ENCODE data around the gene RGS2. TPM values are rescaled to one million over a fixed set of nuclear protein-coding genes. Genes with fewer than 3 reads are reported as not detected.

Gene RGS2
- total and polyA plus RNA-seq, 9 of the 15 experiments (the other 6 are each of a cell fraction or from before 2014, with no cell fraction given), result 2.5 to 5.4 (median 3.8) TPM

DNA sequence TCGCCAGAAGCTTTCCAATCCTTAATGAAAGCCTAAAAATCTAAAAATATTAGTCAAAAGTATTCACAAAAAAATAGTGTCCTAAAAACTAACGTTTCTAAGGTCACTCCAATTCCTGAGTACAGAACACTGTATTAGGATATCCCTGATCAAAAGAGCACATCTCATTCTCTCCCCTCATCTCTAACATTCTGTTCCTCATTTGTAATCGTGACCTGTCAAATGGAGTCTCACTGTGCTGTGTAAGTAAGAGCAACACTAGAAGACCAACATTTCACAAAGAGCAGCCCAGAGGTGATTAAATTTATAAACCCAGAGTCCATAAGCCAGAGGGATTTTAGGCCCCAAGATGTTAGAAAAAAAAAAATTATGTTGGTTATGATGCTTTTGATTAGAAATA, 26.3 kb downstream of the RGS2 start:
- no peak overlapping the region for H3K9ac ChIP-seq (ENCODE audit: insufficient read depth in 1 of 2, low read depth in 2 of 2, low read length in 2 of 2)
- ChIA-PET POLR2A (interaction anchor here (0.7 to 1.2 kb wide), 3 partner anchors 14 to 1294 kb away, joined by 3 to 4 read pairs (median 4); no protein-coding TSS in a partner anchor), CTCF (ENCODE audit: low intra/inter-chr PET ratio) (no interaction called here)
- no peaks in the 10 kb centered on the region for H3K79me2 ChIP-seq (ENCODE audit: control insufficient read depth, insufficient read depth, low read length)
- no peak overlapping the region for H3K4me3 ChIP-seq
- no peak overlapping the region for H3K4me2 ChIP-seq (ENCODE audit: insufficient read depth, low read length)
- H2AFZ ChIP-seq (ENCODE audit: low read depth, low read length), result no peak overlapping the region
- TF ChIP-seq, protein P1, sequence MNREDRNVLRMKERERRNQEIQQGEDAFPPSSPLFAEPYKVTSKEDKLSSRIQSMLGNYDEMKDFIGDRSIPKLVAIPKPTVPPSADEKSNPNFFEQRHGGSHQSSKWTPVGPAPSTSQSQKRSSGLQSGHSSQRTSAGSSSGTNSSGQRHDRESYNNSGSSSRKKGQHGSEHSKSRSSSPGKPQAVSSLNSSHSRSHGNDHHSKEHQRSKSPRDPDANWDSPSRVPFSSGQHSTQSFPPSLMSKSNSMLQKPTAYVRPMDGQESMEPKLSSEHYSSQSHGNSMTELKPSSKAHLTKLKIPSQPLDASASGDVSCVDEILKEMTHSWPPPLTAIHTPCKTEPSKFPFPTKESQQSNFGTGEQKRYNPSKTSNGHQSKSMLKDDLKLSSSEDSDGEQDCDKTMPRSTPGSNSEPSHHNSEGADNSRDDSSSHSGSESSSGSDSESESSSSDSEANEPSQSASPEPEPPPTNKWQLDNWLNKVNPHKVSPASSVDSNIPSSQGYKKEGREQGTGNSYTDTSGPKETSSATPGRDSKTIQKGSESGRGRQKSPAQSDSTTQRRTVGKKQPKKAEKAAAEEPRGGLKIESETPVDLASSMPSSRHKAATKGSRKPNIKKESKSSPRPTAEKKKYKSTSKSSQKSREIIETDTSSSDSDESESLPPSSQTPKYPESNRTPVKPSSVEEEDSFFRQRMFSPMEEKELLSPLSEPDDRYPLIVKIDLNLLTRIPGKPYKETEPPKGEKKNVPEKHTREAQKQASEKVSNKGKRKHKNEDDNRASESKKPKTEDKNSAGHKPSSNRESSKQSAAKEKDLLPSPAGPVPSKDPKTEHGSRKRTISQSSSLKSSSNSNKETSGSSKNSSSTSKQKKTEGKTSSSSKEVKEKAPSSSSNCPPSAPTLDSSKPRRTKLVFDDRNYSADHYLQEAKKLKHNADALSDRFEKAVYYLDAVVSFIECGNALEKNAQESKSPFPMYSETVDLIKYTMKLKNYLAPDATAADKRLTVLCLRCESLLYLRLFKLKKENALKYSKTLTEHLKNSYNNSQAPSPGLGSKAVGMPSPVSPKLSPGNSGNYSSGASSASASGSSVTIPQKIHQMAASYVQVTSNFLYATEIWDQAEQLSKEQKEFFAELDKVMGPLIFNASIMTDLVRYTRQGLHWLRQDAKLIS (CRISPR knock-in tag; IDR thresholded peaks at IDR 0.05), result no peak
- TF ChIP-seq JUND (IDR thresholded peaks at IDR 0.05; ENCODE audit: borderline replicate concordance, low read depth, low read length) (no peak), JUND (tag; IDR thresholded peaks at IDR 0.05; ENCODE audit: borderline replicate concordance, low read depth, low read length) (no peak), ZBTB8A (IDR thresholded peaks at IDR 0.05; ENCODE audit: partially characterized antibody) (no peak)
- H3K27me3 ChIP-seq (ENCODE audit: control insufficient read depth in 2 of 2, insufficient read depth in 2 of 2, low read length in 2 of 2), result peaks cover 0 to 6% of the 10 kb centered on the region in 2 experiments; a peak in 1 of 5 replicates
- 2% methylated on average over 3 of the region's 3 CpGs for WGBS (ENCODE audit: insufficient coverage, low coverage, missing lambda C conversion rate)
- in situ Hi-C loops (cut with MboI), result no loop called here
- no peaks in the 10 kb centered on the region for H3K9me3 ChIP-seq (replicated peaks; ENCODE audit: control insufficient read depth, insufficient read depth, low read depth, low read length)
- ATAC-seq (no peak), FAIRE-seq (peak; percentile 19), DNase-seq (ENCODE audit: extremely low read depth in 1 of 4, low spot score in 3 of 4) (no peak)
- no peaks in the 10 kb centered on the region for H4K20me1 ChIP-seq (replicated peaks; ENCODE audit: control insufficient read depth, insufficient read depth, low read length)
- no peaks in the 10 kb centered on the region for H3K4me1 ChIP-seq (replicated peaks in 1 of 2; ENCODE audit: control insufficient read depth in 2 of 2, insufficient read depth in 2 of 2, low read length in 2 of 2)
- H3K27ac ChIP-seq (ENCODE audit: extremely low read depth, low read depth, low read length), result no peak overlapping the region
- H3K9me1 ChIP-seq (ENCODE audit: control insufficient read depth, insufficient read depth, low read length), result no peaks in the 10 kb centered on the region
- H3K36me3 ChIP-seq (ENCODE audit: control insufficient read depth, insufficient read depth, low read length), result no peaks in the 10 kb centered on the region
- intact Hi-C loops (cut with micrococcal nuclease), result no loop called here
- no TSS peak for BruUV-seq (replicated peaks)
